Lower leg skin (tissue), 3 donors: ENCODE results near the gene ZXDB.

Source experiments
- CTCF ChIP-seq, 3 donors: fragments of 450-650 bp; IDR thresholded peaks; one replicate each; pipeline ENCODE4 v1.5.1; 2016; ENCODE audit warnings: antibody characterized with exemption in 3 of 3, mild to moderate bottlenecking in 3 of 3, moderate library complexity in 2 of 3
- POLR2A ChIP-seq, 2 donors: fragments of 450-650 bp; IDR thresholded peaks; one replicate each; pipeline ENCODE4 v1.6.1; 2016 to 2017; ENCODE audit warnings: antibody characterized with exemption in 2 of 2, mild to moderate bottlenecking in 1 of 2, moderate library complexity in 1 of 2

DNA sequence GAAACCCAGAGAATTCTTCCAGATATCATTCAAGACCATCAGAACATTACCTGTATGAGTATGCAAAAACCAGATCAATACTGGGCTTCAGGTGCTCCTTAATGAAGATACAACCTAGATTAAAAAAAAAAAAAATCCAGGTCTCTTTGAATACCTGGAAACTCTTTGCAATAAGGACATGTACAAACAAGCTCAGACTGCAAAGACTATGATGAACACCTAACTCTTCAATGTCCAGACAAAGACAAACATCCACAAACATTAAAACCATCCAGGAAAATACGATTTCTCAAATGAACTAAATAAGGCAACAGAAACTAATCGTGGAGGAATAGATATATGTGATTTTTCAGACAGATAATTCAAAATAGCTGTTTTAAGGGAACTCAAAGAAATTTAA, 49.5 kb downstream of the ZXDB start:
- no peak for TF ChIP-seq CTCF (IDR thresholded peaks at IDR 0.05)
- TF ChIP-seq POLR2A (IDR thresholded peaks at IDR 0.05), result no peak
